Nucleus accumbens (tissue), 56 donors: ENCODE data around the gene ANKIB1.
A peak's percentile ranks its signal among the peaks of the same experiment; 100 is the strongest.
"Not testable (repeated sequence)": the region's sequence is repeated elsewhere in the genome, so short reads cannot be mapped to it uniquely, and the experiment has no call there.

Source experiments
- DNase-seq, 56 donors: peaks; one replicate each; lab custom pipeline; 2025; lab: John Stamatoyannopoulos, UW

ANKIB1 gene

DNA sequence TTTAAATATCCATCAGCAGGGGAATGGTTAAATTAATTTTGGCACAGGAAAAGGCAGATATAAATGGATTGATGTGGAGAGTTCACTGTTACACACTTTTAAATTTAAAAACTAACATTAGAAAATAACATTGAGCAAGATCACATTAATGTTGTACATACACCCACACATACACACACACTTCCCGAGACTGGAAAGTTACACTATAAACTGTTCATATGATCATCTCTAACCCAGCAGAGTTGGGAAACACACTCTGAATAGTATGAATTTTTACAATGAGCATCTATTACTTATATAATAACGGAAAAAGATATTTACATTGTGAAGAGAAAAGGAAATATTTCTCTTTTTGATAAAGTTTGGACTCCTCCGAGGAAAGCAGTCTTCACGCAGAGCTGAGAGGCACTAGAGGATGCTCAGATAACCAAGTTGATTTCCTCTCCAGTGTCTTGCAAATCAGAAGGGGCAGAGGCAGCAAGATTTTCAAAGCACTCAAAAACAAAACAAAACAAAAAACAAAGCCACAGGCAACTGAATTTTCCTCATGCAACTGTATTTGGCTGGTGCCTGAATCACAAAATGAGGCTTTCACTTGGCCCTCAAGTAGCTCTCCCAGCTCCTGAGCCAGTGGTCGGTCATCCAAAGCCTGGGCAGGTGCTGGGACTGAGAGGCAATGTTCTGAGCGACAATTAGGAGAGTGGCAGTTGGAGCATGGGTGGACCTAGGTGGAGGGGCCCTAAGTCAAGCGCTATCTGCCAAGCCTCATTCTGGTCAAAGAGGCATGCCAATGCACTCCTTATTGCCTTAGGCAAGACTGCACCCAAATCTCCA is 191.1 kb downstream of the ANKIB1 start:
- no peak for DNase-seq

GRCh38 chr7:92437956-92438491 is 192.2 kb downstream of the ANKIB1 start:
- no peak for DNase-seq

DNA sequence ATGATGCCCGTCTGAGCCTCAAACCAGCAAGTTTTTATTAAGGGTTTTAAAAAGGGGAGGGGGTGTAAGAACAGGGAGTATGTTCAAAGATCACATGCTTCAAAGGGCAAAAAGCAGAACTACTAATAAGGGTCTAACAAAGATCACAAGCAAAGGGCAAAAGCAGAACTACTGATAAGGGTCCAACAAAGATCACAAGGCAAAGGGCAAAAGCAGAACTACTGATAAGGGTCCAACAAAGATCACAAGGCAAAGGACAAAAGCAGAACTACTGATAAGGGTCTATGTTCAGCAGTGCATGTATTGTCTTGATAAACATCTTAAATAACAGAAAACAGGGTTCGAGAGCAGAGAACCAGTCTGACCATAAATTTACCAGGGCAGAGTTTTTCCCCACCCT is 196.9 kb downstream of the ANKIB1 start:
- not testable (repeated sequence) for DNase-seq

- DNase-seq, result peak in 6 of 56 donors; percentile 32 to 51 (median 35)
These were observed 201.1 kb downstream of the ANKIB1 start for GRCh38 chr7:92446869-92447344.

GRCh38 chr7:92447345-92448204 is 201.8 kb downstream of the ANKIB1 start, which contains the start of gene GATAD1:
GATAD1 (plus strand) TSS chr7:92447482; CDS start chr7:92447730, 248 bp downstream.
- peak; percentile 37 to 94 (median 88) for DNase-seq

DNA sequence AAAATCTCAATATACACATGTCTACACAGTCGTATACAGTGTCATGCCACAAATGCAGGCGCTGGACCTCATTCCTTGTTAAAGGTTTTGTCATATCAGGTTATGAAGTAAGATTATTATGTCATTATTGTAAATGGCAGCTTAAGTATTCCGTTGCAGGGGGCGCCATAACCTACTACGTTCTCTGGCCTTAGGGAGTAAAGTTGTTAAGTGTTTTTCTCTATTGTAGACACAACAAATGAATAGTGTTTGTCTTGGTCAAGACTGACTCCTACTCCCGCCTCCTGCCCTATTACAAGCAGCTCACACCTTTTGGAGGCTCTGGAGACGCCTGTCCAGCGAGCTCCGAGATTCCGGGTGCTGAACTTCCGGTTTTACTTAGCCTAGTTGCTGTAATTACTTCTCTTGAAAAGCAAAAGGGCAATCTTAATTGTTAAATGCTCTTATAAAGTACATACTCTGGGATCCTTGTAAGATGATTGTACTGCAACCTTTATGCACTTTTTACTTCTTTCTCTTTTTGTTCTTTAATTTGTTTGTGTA is 202.5 kb downstream of the ANKIB1 start:
- DNase-seq, result peak in 44 of 56 donors; percentile 0 to 69 (median 25)
